DMS79 (cell line): Measurements from ENCODE around the gene PCNX2.
A peak's percentile ranks its signal among the peaks of the same experiment; 100 is the strongest.

Experiments
- DNase-seq: peaks from one replicate; lab custom pipeline; 2025; lab: John Stamatoyannopoulos, UW

Gene PCNX2

DNA sequence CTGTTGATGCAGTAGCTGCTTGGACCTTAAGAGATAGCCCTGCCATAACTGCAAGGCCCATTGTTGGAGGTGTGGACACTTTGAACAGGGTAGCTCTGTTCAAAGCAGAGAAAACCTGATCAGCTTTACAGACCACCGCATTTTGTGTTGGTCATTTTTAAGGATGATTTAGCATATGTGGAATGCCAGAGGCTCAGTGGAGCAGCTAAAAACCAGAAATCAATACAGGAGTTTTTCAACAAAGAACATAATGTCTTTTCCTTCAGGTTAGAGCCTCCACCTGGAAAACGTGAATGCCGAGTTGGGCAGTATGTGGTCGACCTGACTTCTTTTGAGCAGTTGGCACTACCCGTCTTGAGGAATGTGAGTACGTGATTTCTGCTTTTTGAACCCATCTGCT, 339.4 kb downstream of the PCNX2 start:
- no peak for DNase-seq

- DNase-seq = no peak
These were observed 340.7 kb downstream of the PCNX2 start for GRCh38 chr1:232954594-232955365.

DNA sequence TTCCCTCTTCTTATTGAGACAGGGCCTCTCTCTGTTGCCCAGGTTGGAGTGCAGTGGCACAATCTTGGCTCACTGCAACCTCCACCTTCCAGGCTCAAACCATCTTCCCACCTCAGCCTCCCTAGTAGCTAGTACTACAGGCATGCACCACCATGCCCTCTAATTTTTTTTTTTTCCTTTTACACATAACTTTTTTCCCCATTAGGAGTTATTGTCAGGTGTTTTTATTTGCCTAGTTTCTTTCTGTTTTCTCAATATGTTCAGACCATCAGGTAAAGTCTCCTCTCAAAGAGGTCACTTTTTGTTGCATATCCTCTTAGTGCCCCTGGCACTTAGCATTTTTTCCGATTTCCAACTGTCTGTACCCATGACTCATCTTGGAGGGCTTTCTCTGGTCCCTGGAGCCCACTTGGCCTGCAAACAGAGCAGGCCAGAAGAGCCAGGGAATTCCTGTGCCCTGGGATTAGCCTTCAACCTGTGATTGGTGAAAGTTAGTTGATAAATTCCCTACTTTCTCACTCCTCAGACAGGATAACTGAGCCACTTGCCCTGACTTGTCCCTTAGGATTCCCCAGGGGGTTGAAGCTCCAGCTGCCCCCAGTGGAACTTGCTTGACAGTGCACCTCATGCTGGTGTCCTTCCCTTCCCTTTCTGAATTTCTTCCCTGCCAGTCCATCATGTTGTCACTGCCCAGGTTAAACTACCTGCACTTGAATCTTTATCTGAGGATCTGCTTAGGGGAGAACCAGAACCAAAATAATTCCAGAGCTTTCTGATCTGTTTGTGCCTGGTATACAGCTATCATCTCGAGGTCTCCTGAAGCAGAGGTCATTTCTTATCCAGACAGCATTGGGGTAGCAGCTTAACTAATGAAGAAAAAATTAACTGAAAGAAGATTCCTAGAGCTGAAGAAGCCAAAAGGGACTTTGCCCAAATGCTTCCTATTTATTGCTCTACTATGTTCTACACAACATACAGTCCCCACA, 342.7 kb downstream of the PCNX2 start:
- no peak for DNase-seq

GRCh38 chr1:232951605-232952004, 343.9 kb downstream of the PCNX2 start:
- DNase-seq = no peak

DNA sequence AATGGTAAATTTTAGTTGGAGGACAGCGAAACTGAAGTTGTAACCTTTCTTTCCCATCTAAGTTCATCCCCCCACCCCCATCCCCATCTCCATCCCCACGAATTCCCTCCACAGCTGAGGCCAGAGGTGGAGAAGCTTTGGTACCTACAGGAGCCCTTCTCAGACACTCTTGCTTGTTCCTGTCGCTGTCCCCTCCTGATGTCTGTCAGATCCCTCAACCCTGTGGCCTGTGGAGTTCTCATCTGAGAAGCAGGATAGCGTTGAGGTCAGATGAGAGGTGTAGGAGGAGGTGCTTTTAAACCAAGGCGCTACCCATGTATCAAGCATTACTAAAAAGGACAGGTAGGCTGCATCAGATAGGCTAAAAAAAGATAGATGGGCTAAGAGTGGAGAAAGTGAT, 344.3 kb downstream of the PCNX2 start:
- no peak for DNase-seq

- peak; percentile 85 for DNase-seq
These were observed 345.0 kb downstream of the PCNX2 start, which contains the start of gene NTPCR for GRCh38 chr1:232950197-232951176. TSS of gene NTPCR (plus strand) at chr1:232950611. CDS start at chr1:232950711, 100 bp downstream.

DNA sequence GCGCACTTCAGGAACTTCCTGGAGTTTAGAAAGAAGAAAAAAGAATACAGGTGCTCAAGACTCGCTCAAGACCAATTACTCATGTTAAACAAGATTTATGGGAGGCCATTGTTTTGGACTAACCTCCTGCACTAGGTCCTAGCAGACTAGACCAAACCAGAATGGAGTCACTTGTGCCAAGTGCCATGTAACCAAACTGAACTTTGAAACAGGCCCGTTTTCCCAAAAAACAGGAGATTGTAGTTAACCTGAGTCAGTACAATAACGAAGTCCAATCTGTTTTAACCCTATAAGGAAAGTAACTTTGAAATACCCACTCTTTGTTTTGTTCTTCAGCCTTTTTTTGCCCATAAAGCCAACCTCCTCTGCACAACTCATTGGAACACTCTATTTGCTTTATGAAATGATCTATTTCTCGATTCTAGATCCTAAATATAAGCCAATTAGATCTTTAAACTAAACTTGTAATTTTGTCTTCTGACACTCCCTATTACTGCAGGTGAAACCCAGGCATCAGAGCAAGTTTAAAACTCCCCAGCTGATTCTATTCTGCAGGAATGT, 345.8 kb downstream of the PCNX2 start:
- DNase-seq = no peak

- DNase-seq = no peak
These were observed 351.2 kb downstream of the PCNX2 start for GRCh38 chr1:232944347-232944746.

DNA sequence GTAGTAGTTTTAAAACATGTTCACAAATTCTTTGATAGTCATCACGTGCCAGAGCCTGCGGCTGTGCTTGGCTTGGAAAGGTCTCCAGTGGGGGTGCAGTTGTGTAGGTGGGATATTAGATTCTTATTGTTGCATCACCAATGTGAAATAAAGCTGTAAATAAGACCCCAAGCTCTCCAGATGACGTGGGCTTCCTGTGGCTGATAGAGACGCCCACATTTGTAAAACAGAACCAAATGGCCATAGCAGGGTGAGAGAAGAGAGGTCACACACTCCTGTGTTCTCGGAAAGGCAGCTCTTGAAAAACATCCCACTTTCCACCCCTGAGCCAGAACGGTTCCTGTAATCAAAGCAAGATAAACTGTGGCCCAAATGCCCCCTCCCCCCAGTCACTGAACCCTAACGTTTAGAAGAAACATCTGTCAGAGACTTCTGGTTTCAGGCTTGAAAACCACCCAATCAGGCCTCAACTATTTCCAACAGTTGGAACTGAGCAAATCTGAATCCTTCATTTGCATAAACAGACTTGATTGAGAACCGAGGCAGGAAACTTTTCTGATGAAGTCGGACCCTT, 351.8 kb downstream of the PCNX2 start:
- no peak for DNase-seq

- no peak for DNase-seq
These were observed 352.9 kb downstream of the PCNX2 start for GRCh38 chr1:232942413-232943294.

DNA sequence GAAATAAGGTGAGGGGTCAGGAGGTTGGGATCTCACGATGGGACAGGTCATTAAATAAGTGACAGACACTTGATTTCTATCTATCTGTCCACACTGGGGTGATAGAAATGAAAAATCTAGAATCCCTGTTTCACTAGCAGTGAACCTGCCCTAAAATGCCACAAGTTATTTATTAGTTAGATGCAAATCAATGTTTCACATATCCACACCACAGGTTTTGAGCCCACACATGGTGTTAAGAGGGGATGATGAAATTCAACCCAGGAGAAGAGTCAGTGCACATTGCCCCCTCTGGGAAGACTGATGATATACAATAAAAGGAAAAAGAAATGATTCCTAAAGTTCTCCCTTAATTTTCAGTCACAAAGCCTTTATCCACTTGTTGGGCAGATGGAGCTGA, 355.3 kb downstream of the PCNX2 start:
- DNase-seq = no peak

DNA sequence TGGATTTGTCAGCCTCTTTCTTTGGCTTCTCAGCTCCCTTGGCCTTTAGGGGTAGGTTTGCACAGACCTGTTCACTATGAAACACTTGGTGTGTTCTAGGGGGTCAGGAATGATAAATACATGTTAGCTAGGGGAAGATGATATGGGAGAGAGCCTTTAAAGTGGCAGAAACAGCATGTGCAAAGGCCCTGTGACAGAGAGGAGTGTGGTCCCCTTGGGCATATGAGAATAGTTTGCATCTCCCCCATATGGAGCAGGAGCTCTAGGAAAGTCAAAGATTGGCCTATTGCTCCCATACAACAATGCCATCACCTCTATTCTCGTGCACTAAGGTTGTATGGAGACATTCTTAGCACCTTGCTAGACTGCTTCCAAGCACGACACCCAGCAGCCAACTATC, 355.8 kb downstream of the PCNX2 start:
- no peak for DNase-seq

DNA sequence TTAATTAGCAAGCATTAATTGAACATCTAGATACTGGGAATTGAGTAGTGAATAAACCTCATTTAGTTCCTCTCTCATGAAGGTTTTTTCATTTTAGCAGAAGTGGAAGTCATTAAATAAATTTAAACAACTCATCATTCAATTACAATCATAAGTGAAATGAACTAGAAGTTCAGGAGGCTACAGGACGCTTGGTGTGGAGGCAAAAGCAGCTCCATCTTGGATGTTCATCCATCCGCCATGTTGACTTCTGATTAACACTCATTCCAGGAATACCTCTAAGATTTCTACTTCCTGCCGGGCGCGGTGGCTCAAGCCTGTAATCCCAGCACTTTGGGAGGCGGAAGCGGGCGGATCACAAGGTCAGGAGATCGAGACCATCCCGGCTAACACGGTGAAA, 356.6 kb downstream of the PCNX2 start:
- DNase-seq = no peak

- no peak for DNase-seq
These were observed 357.7 kb downstream of the PCNX2 start for GRCh38 chr1:232937741-232938375.

GRCh38 chr1:232936941-232937340, 358.6 kb downstream of the PCNX2 start:
- no peak for DNase-seq
